Mesothelial cell of epicardium (in vitro differentiated cells): ENCODE data around the gene NUP133. TPM values are rescaled to one million over a fixed set of nuclear protein-coding genes. Genes with fewer than 3 reads are reported as not detected.

ENCODE experiments used
- DNase-seq, 2 experiments: peaks; one replicate each; pipeline ENCODE4 v3.0.0; 2021; ENCODE audit warnings: low spot score in 2 of 2; ENCODE audit not compliant: unreplicated experiment in 2 of 2
- H3K27ac Mint-ChIP-seq: 2 replicates; pipeline ENCODE4 v1.8.0; 2021; ENCODE audit warnings: mixed read lengths
- H3K27me3 Mint-ChIP-seq: 2 replicates; pipeline ENCODE4 v1.8.0; 2021; ENCODE audit warnings: low read depth, mixed read lengths
- H3K36me3 Mint-ChIP-seq: 2 replicates; pipeline ENCODE4 v1.8.0; 2021; ENCODE audit warnings: mixed read lengths
- H3K4me1 Mint-ChIP-seq: 2 replicates; pipeline ENCODE4 v1.8.0; 2021; ENCODE audit warnings: mixed read lengths
- H3K4me3 Mint-ChIP-seq: 2 replicates; pipeline ENCODE4 v1.8.0; 2021; ENCODE audit warnings: mild to moderate bottlenecking, moderate library complexity, mixed read lengths
- H3K9me3 Mint-ChIP-seq: 2 replicates; pipeline ENCODE4 v1.8.0; 2021; ENCODE audit warnings: mixed read lengths
- CTCF ChIP-seq: fragments of 200-600 bp; sonication (generic); IDR thresholded peaks from one replicate; pipeline ENCODE4 v1.5.0; 2021; ENCODE audit warnings: antibody characterized with exemption; ENCODE audit not compliant: unreplicated experiment
- total RNA-seq: library from RNA; stranded (reverse); gene quantifications from 3 replicates; pipeline ENCODE4 v1.2.1, GENCODE V29; 2021

NUP133 gene
- total RNA-seq, 1 donor from 2014 or later = 51.7 TPM

- no peak for TF ChIP-seq CTCF
- H3K9me3 Mint-ChIP-seq = no peaks in the 10 kb centered on the region
- no peak overlapping the region for H3K4me3 Mint-ChIP-seq
- DNase-seq = no peak
- H3K27ac Mint-ChIP-seq = no peak overlapping the region
- no peaks in the 10 kb centered on the region for H3K4me1 Mint-ChIP-seq
- no peaks in the 10 kb centered on the region for H3K27me3 Mint-ChIP-seq
- H3K36me3 Mint-ChIP-seq = peaks cover 43% of the 10 kb centered on the region
Observed at GRCh38 chr1:229466887-229467286, 41.3 kb downstream of the NUP133 start.

GRCh38 chr1:229464672-229465071, 43.5 kb downstream of the NUP133 start:
- TF ChIP-seq CTCF = no peak
- no peak overlapping the region for H3K27ac Mint-ChIP-seq
- H3K4me3 Mint-ChIP-seq = no peak overlapping the region
- no peaks in the 10 kb centered on the region for H3K9me3 Mint-ChIP-seq
- no peaks in the 10 kb centered on the region for H3K27me3 Mint-ChIP-seq
- H3K36me3 Mint-ChIP-seq = peaks cover 47% of the 10 kb centered on the region
- H3K4me1 Mint-ChIP-seq = no peaks in the 10 kb centered on the region
- DNase-seq = no peak

- DNase-seq = no peak
- no peaks in the 10 kb centered on the region for H3K27me3 Mint-ChIP-seq
- H3K9me3 Mint-ChIP-seq = no peaks in the 10 kb centered on the region
- H3K4me3 Mint-ChIP-seq = no peak overlapping the region
- peaks cover 61% of the 10 kb centered on the region for H3K36me3 Mint-ChIP-seq
- no peak for TF ChIP-seq CTCF
- no peaks in the 10 kb centered on the region for H3K4me1 Mint-ChIP-seq
- no peak overlapping the region for H3K27ac Mint-ChIP-seq
Observed at GRCh38 chr1:229461032-229461668, 47.0 kb downstream of the NUP133 start.

- H3K36me3 Mint-ChIP-seq = peaks cover 60% of the 10 kb centered on the region
- no peak for DNase-seq
- H3K4me3 Mint-ChIP-seq = no peak overlapping the region
- TF ChIP-seq CTCF = no peak
- H3K4me1 Mint-ChIP-seq = no peaks in the 10 kb centered on the region
- H3K9me3 Mint-ChIP-seq = no peaks in the 10 kb centered on the region
- H3K27me3 Mint-ChIP-seq = no peaks in the 10 kb centered on the region
- no peak overlapping the region for H3K27ac Mint-ChIP-seq
Observed at GRCh38 chr1:229459815-229460214, 48.3 kb downstream of the NUP133 start.

- Mint-ChIP-seq H3K4me1 (no peaks in the 10 kb centered on the region), H3K4me3 (no peak overlapping the region), H3K9me3 (no peaks in the 10 kb centered on the region), H3K27me3 (no peaks in the 10 kb centered on the region), H3K36me3 (peaks cover 44% of the 10 kb centered on the region), H3K27ac (no peak overlapping the region)
- no peak for TF ChIP-seq CTCF
- DNase-seq = no peak
Observed at GRCh38 chr1:229457436-229457835, 50.7 kb downstream of the NUP133 start.

GRCh38 chr1:229456016-229456415, 52.1 kb downstream of the NUP133 start:
- Mint-ChIP-seq H3K9me3 (no peaks in the 10 kb centered on the region), H3K36me3 (peaks cover 37% of the 10 kb centered on the region), H3K27ac (no peak overlapping the region), H3K27me3 (no peaks in the 10 kb centered on the region), H3K4me3 (no peak overlapping the region), H3K4me1 (no peaks in the 10 kb centered on the region)
- TF ChIP-seq CTCF = no peak
- DNase-seq = no peak
